HG03159 (cell line): ENCODE results near the gene SLC9A5.

Source experiments
- ATAC-seq: cut with Tn5 transposase; IDR thresholded peaks from one replicate; pipeline ENCODE4 v1.9.1; 2021; ENCODE audit warnings: mild to moderate bottlenecking, moderate library complexity; ENCODE audit not compliant: unreplicated experiment

SLC9A5 gene

DNA sequence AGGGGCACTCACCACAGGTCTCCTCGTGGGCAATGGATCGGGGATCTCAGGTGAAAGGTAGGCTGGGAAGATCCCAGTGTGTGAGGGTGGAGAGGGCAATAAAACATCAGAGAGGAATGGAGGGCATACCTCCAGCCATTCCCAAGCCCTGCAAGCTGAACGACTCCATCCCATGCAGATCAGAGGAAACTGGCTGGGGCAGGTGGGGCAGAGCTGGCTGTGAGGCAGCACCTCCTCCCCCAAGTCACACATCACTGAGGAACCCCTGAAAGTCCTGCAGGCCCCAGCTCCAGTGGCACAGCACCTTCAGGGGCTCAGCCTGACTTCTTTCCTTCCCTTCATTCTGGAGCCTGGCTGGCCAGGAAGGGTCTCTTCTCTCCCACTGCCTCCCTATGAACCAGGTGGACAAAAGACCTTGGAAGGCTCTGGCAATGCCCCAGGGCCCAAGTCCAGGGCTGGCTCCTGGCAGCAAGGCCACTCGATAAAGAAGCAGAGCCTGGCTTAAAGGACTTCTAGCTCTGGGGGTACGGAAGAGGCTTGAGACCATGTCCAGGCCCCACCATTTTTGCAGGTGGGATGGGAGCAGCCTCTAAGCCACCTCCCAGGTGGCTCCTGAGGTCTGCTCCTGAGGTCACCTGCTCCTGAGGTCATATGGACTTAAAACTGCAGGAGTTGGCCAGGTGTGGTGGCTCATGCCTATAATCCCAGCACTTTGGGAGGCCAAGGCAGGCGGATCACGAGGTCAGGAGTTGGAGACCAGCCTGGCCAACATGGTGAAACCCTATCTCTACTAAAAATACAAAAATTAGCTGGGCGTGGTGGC is 35.4 kb upstream of the SLC9A5 start:
- no peak for ATAC-seq

- ATAC-seq = no peak
These were observed 33.1 kb upstream of the SLC9A5 start for GRCh38 chr16:67215706-67216105.

GRCh38 chr16:67216612-67217490 is 31.9 kb upstream of the SLC9A5 start:
- no peak for ATAC-seq

DNA sequence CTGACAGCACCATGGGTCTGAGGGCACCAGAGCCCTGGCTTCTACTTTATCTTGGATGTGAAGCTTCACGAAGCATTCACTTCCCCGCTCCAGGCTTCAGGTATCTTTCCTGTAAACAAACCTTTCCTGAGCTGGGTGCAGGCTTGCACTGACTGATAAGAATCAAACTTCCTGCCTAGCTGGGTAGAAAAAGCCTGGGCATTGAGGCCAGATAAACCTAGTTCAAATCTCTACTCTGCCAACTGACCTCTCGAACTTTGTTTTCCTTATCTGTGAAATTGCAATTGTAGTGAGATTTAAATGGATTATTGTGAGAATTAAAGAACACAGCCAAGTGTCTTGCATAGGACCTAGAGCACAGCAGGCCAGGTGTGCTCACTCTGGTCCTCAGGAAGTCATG is 24.8 kb upstream of the SLC9A5 start:
- ATAC-seq = no peak

- ATAC-seq = no peak
These were observed 22.4 kb upstream of the SLC9A5 start for GRCh38 chr16:67226295-67226803.

- ATAC-seq = peak; percentile 88
These were observed 21.8 kb upstream of the SLC9A5 start, which contains the start of gene TMEM208 for GRCh38 chr16:67226804-67227566. TMEM208 (plus strand) TSS chr16:67227130; CDS start chr16:67227219, 89 bp downstream.

DNA sequence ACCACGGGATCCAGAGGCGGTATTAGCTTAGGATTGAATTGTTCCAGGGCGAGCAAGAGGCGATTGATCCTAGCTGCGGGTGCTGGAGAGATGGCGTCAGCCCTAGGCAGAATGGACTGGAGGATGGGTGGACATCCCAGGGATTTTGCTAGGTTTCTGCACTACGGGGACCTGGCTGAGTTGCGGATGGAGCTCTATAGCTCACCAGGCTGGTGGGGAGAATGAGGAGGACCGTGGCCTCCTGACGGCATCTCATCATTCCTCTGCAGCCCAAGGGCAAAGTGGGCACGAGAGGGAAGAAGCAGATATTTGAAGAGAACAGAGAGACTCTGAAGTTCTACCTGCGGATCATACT is 21.2 kb upstream of the SLC9A5 start:
- no peak for ATAC-seq

DNA sequence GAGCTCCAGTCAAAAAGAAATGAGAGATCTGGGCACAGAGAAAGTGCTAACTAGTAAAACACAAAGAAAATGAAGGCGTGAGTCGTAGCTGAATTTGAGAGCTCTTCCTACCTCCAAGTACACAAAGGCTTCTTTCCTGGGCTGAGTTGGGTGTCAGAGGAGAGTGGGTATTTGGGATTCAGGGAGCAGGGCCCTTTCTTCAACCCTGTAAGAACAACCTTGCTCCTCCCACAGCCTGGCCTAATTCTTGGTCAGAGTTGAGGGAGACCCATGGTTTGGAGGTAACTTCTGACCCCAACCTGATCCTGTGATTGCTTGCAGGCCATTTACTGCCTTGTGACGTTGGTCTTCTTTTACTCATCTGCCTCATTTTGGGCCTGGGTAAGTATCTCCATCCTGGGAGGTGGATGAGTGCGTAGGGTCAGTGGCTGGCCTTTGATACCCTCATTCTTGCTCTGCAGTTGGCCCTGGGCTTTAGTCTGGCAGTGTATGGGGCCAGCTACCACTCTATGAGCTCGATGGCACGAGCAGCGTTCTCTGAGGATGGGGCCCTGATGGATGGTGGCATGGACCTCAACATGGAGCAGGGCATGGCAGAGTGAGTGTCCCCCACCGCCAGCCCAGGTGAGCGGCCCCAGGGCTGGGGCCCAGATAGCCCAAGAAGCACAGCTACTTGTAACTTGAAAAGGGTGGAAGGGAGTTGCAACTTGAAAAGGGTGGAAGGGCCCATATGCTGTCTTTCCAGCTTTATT is 20.6 kb upstream of the SLC9A5 start:
- ATAC-seq = no peak

DNA sequence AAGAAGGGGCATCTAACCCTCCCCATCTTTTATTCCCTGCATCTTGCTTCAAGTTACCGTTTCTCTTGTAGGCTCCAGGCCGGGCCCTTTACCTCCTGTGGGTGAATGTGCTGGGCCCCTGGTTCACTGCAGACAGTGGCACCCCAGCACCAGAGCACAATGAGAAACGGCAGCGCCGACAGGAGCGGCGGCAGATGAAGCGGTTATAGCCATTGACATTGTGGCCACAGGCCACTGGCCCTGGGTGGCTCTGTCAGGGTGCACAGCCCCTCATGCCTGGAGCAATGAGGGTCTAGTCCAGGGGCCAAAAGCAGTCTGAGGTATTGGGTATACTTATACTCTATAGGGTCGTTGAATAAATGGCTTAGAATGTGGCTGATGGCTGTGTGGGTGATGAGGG is 19.9 kb upstream of the SLC9A5 start:
- no peak for ATAC-seq

DNA sequence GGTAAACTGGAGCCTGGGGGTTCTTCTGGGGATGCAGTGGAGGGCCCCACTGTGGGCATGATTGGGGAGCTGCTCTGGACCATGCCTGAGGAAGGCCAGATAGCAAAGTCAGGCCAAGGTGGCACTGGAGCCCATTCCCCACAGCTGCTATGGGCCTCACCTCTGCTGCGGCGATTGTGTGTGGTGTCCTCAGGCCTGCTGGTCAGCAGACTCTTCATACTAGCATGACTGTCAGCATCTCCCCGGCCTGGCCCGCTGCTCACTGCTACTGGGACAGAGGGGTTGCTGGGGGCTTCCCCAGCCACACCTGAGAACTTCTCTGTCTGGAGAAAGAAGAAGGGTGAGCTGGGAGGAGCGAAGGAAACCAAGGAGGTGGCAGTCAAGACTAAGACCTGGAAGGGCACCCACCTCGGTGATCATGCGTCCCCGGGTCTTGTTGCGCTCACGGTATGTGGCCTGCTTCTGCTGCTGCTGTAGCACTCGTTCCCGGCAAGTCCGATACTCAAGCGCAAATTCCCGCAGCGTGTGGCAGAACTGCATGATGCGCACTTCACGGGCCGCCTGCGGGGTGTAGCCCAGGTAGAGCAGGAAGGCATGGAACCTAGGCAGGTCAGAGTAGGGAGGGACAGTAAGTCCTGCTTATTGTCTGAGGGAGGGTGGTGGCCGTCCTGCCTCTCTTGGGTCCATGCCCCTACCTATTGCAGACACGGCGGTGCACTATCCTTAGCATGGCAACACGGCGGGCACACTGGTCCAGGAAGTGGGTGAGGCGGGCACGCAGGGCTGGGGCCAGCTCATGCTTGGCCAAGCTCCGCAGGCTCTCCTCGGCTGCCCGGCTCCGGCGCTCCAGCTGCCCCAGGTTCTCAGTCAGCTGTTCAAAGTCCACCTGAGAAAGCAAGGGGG is 18.6 kb upstream of the SLC9A5 start:
- no peak for ATAC-seq

DNA sequence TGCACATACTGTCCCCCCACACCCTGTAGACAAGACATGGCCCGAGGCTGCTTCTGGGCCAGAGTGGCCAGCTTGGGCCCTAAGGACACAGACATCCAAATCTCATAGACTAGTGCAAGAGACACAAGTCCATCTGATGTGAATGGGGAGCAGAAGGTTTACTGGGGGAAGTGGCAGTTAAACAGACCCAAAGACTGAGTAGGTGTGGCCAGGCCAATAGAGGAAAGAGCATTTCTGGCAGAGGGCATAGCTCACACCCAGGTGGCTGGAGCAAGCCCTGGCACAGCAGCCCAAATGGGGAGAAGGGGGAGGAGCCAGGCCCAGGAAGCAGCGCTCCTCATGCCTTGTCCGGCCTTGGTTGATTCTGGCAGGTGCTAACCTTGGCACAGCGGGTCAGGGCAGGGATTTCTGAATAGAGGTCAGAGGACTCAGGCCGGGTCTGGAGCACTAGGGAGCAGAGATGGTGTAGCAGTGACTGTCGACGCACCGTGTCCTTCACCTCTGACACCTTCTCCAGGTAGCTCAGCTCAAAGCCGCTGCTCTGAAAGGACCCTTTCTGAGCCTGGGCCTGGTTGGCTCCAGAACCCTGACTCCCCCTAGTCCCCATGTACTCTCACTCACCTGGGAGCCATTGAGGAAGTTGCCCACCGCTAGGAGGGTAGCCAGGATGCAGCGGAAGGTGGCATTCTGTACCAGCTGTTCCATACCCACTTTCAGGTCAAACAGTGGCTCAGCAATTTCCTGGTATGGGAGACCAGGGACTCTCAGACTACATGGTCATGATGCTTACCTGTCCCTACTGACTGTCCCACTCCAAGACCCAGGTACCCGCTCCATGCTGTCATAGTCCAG is 17.7 kb upstream of the SLC9A5 start:
- no peak for ATAC-seq

DNA sequence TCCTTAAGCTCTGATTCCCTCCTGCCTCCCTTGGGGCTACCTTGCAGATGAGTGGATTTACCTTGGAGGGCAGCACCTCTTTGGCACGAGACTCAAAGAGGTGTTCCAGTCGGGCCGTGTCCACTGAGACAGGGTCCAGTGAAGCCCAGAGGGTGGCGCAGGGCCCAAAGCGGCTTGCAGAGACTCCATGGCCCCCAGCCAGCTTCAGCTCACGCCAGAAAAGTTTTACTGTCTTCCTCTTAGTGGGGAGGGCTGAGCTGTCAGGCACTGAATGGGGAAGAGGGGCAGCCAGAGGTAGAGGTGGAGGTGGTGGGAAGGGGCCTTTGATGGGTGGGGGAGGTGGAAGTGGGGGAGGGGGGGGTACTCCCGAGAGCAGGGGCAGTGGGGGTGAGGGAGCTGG is 15.2 kb upstream of the SLC9A5 start:
- ATAC-seq = no peak

DNA sequence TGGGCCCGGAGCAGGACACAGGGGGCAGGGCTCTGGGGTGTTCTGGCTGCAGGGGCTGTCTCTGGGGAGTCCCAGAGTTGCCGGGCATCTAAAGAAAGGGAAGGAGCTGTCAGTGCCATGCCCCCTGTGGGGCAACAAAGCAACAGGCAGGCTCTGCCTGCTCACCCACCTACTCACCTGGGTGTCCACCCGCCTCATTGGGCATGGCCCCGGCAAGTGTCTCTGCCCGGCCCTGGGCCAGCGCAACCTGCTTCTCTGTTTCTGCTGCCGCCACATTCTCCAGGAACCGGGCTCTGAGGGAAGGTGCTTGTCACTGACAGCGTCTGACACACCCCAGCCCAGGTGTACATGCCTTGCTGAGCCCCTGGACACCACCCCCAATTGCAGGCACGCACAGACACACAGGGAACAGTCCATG is 14.6 kb upstream of the SLC9A5 start:
- ATAC-seq = no peak

DNA sequence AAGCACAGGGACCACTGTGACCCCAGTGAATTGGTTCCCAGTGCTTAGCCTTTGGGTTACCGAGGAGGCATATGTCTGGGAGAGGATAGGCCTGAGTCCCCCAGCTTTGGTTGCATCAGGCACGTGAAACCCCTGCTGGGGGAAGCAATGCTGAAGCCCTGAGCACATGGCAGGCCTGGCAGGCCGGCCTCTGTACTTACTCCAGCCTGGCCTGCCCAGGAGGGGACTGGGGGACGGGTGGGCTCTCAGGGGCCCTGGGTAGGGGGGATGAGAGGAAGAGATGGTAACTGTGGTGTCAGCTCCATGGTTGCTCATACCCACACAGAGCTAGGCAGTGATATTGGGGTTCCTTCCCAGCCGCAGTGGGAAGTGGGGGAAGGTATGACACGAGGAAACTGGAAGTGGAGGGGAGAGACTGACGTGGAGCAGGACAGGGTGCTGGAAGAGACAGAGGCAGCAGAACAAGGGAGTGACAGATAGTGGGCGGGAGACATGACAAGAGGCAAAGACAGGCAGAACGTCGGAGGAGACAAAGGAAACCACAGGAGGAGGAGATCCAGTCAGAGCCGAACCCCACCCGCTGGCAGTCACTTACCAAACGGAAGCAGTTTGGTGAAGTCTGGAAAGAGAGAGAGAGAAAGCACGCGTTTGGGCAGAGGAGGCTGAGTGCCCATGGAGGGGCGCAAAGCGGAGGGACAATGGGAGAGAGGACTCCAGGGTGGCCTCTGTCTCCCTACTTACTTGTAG is 12.8 kb upstream of the SLC9A5 start:
- ATAC-seq = no peak

- ATAC-seq = peak; percentile 52
These were observed 12.0 kb upstream of the SLC9A5 start for GRCh38 chr16:67236563-67237395.

DNA sequence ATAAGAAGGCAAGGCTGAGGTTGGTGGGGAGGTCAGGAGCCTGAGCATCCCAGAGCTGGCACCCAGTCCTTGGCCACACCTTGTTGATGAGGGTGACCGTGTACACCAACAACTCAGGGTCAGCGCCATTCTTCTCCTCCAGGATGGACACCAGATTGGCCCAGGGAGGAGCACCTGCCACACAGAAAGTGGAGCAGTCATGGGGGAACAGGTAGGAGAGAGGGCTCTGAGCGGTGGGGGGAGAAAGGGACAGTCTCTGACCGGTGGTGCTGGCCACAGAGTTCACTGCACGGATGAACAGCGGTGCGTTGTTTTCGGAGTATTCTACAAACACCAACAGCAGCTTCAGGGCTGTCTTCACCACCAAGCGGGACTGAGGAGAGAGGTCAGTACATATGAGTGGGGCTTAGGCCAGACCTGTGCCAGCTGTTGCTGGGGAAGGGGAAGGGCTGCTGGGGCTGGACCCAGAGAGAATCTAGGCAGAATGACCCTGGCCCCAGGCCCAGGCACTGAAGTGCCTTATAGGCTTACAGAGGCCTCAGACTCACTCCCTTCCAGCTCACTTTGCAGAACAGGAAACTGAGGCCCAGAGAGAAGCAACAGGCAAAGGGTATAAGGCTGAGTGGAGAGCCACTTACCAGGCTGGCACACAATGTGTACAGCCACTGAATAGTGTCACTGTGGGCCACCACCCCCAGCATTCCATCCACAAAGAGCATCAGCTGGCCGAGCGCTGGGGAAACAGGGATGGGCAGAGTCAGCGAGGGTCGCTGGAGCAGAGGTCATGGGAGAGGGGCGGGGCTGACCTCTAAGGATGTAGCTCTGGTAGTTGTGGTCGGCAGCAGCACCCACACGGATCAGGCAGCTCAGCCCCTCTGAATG is 11.1 kb upstream of the SLC9A5 start:
- no peak for ATAC-seq
